ENCODE measurements around the gene STIMATE. TPM values are rescaled to one million over a fixed set of nuclear protein-coding genes. Genes with fewer than 3 reads are reported as not detected.

The STIMATE gene
- total and polyA plus RNA-seq, 5 donors from 2014 or later: 10.7 to 87.7 (median 12.9) TPM

DNA sequence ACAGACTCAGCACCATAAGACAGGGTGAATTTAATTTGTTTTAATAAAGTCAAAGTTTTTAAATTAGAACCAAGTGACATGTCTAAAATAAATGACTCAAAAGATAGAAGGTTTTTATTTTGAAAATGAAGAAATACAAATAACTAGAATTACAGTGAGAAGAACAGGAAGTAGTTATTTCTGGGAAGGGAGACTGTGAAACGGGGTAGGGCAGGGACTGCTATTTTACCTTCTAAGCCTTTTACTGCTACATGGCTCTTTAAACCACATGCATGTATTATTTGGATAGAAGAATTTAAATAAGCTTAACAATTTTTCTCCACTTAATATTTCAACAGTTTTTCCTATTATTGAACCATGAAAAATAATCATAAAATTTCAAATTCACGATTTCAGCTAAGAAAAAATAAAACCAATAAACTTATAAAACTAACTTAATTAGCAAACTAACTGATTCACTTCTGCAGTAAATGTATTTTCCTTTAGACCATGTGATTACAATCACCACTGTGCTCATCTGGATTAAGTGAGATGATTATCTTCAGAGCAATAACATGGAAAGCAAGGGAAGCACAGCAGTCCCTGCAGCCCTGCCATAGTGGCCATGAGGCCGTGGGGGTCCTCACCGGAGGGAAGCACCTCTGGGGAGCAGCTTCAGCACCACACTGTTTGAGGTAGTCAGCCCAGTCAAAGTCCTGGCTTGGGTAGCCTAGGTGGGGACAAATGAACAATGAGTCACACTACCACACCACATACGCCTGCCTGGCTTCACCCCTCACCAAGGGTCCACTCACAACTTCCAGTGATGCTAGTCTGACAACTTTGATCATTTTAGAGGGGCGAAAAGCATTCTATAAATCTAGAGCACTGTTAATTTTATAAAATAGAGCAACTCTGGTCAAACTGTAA lies 28.3 kb upstream of the STIMATE start:
- Histone ChIP-seq H3K27ac (ENCODE audit: insufficient read depth, low read length, poor library complexity, severe bottlenecking) (no peak overlapping the region), H3K9me3 (ENCODE audit: control insufficient read depth in 2 of 2, low read length in 2 of 2) (no peaks in the 10 kb centered on the region), H3K27me3 (ENCODE audit: control insufficient read depth, insufficient read depth, low read length) (no peaks in the 10 kb centered on the region), H3K4me3 (ENCODE audit: low read depth, low read length) (no peak overlapping the region), H3K4me1 (ENCODE audit: control insufficient read depth, insufficient read depth, low read length, poor library complexity, severe bottlenecking) (no peaks in the 10 kb centered on the region), H3K36me3 (ENCODE audit: control insufficient read depth, insufficient read depth, low read length) (peaks cover 35% of the 10 kb centered on the region)
- Mint-ChIP-seq H3K9me3 (no peaks in the 10 kb centered on the region), H3K36me3 (peaks cover 39% of the 10 kb centered on the region), H3K4me1 (peaks cover 11 to 31% (median 18%) of the 10 kb centered on the region in 4 donors), H3K4me3 (no peak overlapping the region), H3K27me3 (no peaks in the 10 kb centered on the region), H3K27ac (peak overlapping the region in 1 of 3 donors; percentile 59)
- ATAC-seq (ENCODE audit: low read depth in 2 of 2) (peak; percentile 50 to 60), DNase-seq (peak in 1 of 3 donors; percentile 75)

DNA sequence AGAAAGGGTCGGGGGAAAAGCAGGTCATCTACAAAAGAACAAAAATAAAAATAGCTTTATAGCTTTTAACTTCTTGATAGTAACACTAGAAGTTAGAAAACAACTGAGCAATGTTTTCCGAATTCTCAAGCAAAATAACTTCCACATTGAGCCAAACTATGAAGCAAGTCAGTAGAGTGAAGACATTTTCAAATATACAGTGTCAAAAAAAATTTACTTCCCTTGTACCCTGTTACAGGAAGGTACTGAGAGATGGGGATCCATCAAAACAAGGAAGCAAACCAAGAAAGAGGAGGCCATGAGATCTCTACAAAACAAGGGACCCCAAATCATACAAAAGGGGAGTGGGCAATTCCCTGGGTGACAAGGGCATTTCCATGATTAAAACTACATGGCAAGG lies 26.6 kb upstream of the STIMATE start:
- H3K36me3 Mint-ChIP-seq: peaks cover 48% of the 10 kb centered on the region
- H3K27ac Mint-ChIP-seq: peak overlapping the region in 1 of 3 donors; percentile 0
- ATAC-seq (ENCODE audit: low read depth in 2 of 2): no peak

DNA sequence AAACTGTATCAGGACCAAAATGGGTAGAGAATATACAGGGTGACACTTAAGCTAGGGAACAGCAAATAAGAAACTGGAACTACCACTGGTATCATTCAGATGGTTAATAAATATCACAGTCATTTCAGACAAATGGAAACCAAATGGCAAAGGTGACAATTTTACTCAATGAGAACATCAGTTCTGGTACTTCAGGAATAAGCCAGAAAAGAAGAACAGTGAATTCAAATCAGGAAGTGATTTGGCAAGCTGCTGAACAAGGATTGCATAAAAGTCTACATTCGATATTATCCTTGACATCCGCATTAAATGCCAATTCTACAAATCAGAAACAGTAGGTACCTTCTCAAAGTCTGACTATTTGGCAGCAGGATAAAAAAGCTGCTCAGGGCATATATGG lies 23.5 kb upstream of the STIMATE start:
- DNase-seq: no peak
- Mint-ChIP-seq H3K4me3 (no peak overlapping the region), H3K27me3 (no peaks in the 10 kb centered on the region), H3K9me3 (no peaks in the 10 kb centered on the region), H3K36me3 (peaks cover 54% of the 10 kb centered on the region), H3K4me1 (peaks cover 11 to 23% (median 15%) of the 10 kb centered on the region in 4 donors), H3K27ac (peak overlapping the region in 1 of 3 donors; percentile 41)
- peaks cover 52% of the 10 kb centered on the region for H3K36me3 ChIP-seq (ENCODE audit: control insufficient read depth, insufficient read depth, low read length)
- H3K4me1 ChIP-seq (ENCODE audit: control insufficient read depth, insufficient read depth, low read length, poor library complexity, severe bottlenecking): no peaks in the 10 kb centered on the region
- H3K9me3 ChIP-seq (ENCODE audit: control insufficient read depth in 2 of 2, low read length in 2 of 2): no peaks in the 10 kb centered on the region
- no peaks in the 10 kb centered on the region for H3K27me3 ChIP-seq (ENCODE audit: control insufficient read depth, insufficient read depth, low read length)
- no peak for ATAC-seq (ENCODE audit: low read depth in 2 of 2)
- H3K4me3 ChIP-seq (ENCODE audit: low read depth, low read length): no peak overlapping the region
- H3K27ac ChIP-seq (ENCODE audit: insufficient read depth, low read length, poor library complexity, severe bottlenecking): no peak overlapping the region

More for the DNA sequence above, 26.6 kb upstream of the STIMATE start:
- no peak overlapping the region for H3K4me3 ChIP-seq (ENCODE audit: low read depth, low read length)
- Mint-ChIP-seq H3K9me3 (no peaks in the 10 kb centered on the region), H3K4me3 (no peak overlapping the region), H3K27me3 (no peaks in the 10 kb centered on the region), H3K4me1 (peaks cover 11 to 31% (median 18%) of the 10 kb centered on the region in 4 donors)
- H3K27me3 ChIP-seq (ENCODE audit: control insufficient read depth, insufficient read depth, low read length): no peaks in the 10 kb centered on the region
- peaks cover 38% of the 10 kb centered on the region for H3K36me3 ChIP-seq (ENCODE audit: control insufficient read depth, insufficient read depth, low read length)
- DNase-seq: no peak
- H3K4me1 ChIP-seq (ENCODE audit: control insufficient read depth, insufficient read depth, low read length, poor library complexity, severe bottlenecking): no peaks in the 10 kb centered on the region
- no peaks in the 10 kb centered on the region for H3K9me3 ChIP-seq (ENCODE audit: control insufficient read depth in 2 of 2, low read length in 2 of 2)
- H3K27ac ChIP-seq (ENCODE audit: insufficient read depth, low read length, poor library complexity, severe bottlenecking): no peak overlapping the region

DNA sequence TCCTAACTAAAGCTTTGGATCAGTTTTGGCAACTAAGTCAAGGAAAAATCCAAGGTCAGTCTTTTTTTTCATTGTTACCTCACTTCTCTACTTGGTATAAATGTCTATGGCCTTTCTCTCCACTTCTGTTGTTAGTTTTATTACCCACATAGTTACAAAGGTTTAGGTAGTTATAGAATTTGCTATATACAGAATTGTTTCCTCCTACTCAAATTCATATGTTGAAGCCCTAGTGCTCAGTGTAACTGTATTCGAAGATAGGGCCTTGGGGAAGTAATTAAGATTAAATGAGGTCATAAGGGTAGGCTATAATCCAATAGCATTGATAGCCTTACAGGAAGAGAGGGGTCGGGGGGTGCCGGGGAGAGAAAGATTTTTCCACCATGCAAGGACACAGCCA lies 19.7 kb upstream of the STIMATE start:
- DNase-seq (no peak), ATAC-seq (ENCODE audit: low read depth in 2 of 2) (no peak)
- Histone ChIP-seq H3K36me3 (ENCODE audit: control insufficient read depth, insufficient read depth, low read length) (peaks cover 71% of the 10 kb centered on the region), H3K27me3 (ENCODE audit: control insufficient read depth, insufficient read depth, low read length) (no peaks in the 10 kb centered on the region), H3K4me1 (ENCODE audit: control insufficient read depth, insufficient read depth, low read length, poor library complexity, severe bottlenecking) (no peaks in the 10 kb centered on the region), H3K4me3 (ENCODE audit: low read depth, low read length) (no peak overlapping the region), H3K9me3 (ENCODE audit: control insufficient read depth in 2 of 2, low read length in 2 of 2) (no peaks in the 10 kb centered on the region), H3K27ac (ENCODE audit: insufficient read depth, low read length, poor library complexity, severe bottlenecking) (no peak overlapping the region)
- Mint-ChIP-seq H3K4me3 (no peak overlapping the region), H3K9me3 (no peaks in the 10 kb centered on the region), H3K27me3 (no peaks in the 10 kb centered on the region), H3K4me1 (peaks cover under 1 to 5% (median 4%) of the 10 kb centered on the region in 4 donors), H3K27ac (no peak overlapping the region), H3K36me3 (peaks cover 44% of the 10 kb centered on the region)

DNA sequence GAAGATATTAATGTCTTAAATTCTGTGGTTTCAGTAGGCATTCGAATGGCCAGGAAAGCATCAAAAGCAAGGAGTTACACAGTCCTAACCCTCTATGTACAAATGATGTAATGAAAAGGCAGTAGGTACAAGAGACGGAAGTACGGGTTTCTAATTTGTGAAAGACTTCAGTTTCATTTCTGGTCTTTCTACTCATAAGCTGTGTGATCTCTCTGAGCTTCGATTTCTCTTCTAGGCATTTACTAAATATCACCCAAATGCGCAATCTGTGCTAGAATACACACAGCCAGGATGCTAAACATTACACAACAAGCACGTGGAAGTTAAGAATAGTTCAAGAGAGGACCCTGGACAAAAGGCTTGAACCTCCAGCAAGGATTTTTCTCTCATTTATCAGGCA lies 17.9 kb upstream of the STIMATE start:
- peaks cover 37% of the 10 kb centered on the region for H3K36me3 Mint-ChIP-seq
- H3K9me3 Mint-ChIP-seq: no peaks in the 10 kb centered on the region
- H3K4me1 Mint-ChIP-seq: peaks cover 0 to 3% (median 0%) of the 10 kb centered on the region in 4 donors
- DNase-seq (no peak), ATAC-seq (ENCODE audit: low read depth in 2 of 2) (peak in 1 of 2 donors; percentile 28)
- H3K27me3 Mint-ChIP-seq: no peaks in the 10 kb centered on the region
- Histone ChIP-seq H3K4me3 (ENCODE audit: low read depth, low read length) (no peak overlapping the region), H3K27ac (ENCODE audit: insufficient read depth, low read length, poor library complexity, severe bottlenecking) (no peak overlapping the region), H3K36me3 (ENCODE audit: control insufficient read depth, insufficient read depth, low read length) (peaks cover 64% of the 10 kb centered on the region), H3K27me3 (ENCODE audit: control insufficient read depth, insufficient read depth, low read length) (no peaks in the 10 kb centered on the region), H3K9me3 (ENCODE audit: control insufficient read depth in 2 of 2, low read length in 2 of 2) (no peaks in the 10 kb centered on the region), H3K4me1 (ENCODE audit: control insufficient read depth, insufficient read depth, low read length, poor library complexity, severe bottlenecking) (no peaks in the 10 kb centered on the region)
- peak overlapping the region in 1 of 4 donors; percentile 13 for H3K4me3 Mint-ChIP-seq
- H3K27ac Mint-ChIP-seq: no peak overlapping the region

DNA sequence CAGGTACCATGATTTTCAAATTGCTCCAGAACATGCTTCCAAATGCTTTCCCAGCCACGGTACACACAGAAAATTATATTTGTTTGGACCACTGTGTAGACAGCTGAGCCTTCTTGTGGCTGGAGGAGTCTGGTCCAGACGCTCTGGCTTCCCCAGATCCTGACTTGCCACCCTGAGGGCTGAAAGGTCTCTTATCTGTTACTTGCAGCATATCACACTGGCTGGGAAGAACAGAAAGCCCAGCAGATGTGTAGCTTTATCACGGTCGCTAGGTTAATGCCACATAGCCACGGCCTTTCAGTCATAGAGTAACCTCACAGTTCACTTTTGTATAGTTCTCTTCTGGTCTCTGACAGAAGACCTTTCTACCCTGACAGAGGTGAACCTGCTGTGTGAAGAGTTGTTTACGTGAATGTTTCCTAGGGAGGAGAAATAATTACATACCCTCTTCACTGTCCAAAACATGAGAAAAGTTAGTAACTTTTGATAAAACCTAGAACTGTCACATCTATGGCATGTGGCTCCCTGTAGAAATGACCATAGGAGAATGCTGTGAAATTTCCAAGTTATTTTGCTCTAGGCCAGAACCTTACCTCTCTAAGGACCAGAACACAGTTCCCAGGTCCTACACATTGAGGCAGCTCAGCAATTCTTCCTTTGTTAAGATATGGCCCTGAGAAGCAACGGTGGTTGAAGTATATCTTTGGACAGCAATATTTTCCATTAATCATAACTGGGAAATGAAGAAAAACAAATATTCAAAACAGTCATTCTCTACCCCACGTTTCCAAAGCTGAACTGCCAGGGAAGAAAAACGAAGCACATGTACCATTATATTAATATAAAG lies 15.8 kb upstream of the STIMATE start:
- no peaks in the 10 kb centered on the region for H3K27me3 Mint-ChIP-seq
- H3K36me3 Mint-ChIP-seq: peaks cover 26% of the 10 kb centered on the region
- peak overlapping the region in 1 of 3 donors; percentile 38 for H3K27ac Mint-ChIP-seq

DNA sequence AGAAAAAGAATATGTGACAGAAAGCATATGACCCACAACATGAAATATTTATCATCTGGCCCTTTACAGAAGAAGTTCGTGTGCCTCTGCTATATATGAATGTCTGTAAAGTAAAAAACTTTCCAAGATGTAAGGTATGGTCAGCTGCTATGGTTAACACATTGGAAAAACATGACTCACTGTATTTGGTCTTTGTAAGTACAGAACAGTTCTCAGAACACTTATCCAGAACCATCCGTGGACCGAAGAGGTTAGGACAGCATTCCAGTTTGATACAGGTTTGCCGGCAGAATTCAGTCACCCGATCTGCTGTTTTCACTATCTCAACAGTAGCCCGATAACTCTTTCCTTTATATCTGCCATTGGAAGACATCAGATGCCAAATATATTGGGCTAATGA lies 13.5 kb upstream of the STIMATE start:
- Mint-ChIP-seq H3K4me1 (peaks cover 0 to 3% (median 0%) of the 10 kb centered on the region in 4 donors), H3K4me3 (no peak overlapping the region), H3K36me3 (peaks cover 17% of the 10 kb centered on the region), H3K9me3 (no peaks in the 10 kb centered on the region), H3K27me3 (no peaks in the 10 kb centered on the region), H3K27ac (no peak overlapping the region)
- ATAC-seq (ENCODE audit: low read depth in 2 of 2) (no peak), DNase-seq (no peak)
- H3K4me1 ChIP-seq (ENCODE audit: control insufficient read depth, insufficient read depth, low read length, poor library complexity, severe bottlenecking): no peaks in the 10 kb centered on the region
- H3K9me3 ChIP-seq (ENCODE audit: control insufficient read depth in 2 of 2, low read length in 2 of 2): no peaks in the 10 kb centered on the region
- H3K27ac ChIP-seq (ENCODE audit: insufficient read depth, low read length, poor library complexity, severe bottlenecking): no peak overlapping the region
- H3K4me3 ChIP-seq (ENCODE audit: low read depth, low read length): no peak overlapping the region
- no peaks in the 10 kb centered on the region for H3K27me3 ChIP-seq (ENCODE audit: control insufficient read depth, insufficient read depth, low read length)
- peaks cover 46% of the 10 kb centered on the region for H3K36me3 ChIP-seq (ENCODE audit: control insufficient read depth, insufficient read depth, low read length)

More for the DNA sequence above, 15.8 kb upstream of the STIMATE start:
- Histone ChIP-seq H3K4me1 (ENCODE audit: control insufficient read depth, insufficient read depth, low read length, poor library complexity, severe bottlenecking) (no peaks in the 10 kb centered on the region), H3K9me3 (ENCODE audit: control insufficient read depth in 2 of 2, low read length in 2 of 2) (no peaks in the 10 kb centered on the region), H3K27ac (ENCODE audit: insufficient read depth, low read length, poor library complexity, severe bottlenecking) (no peak overlapping the region), H3K27me3 (ENCODE audit: control insufficient read depth, insufficient read depth, low read length) (no peaks in the 10 kb centered on the region), H3K4me3 (ENCODE audit: low read depth, low read length) (no peak overlapping the region), H3K36me3 (ENCODE audit: control insufficient read depth, insufficient read depth, low read length) (peaks cover 51% of the 10 kb centered on the region)
- Mint-ChIP-seq H3K4me1 (peaks cover 0 to 3% (median 0%) of the 10 kb centered on the region in 4 donors), H3K4me3 (no peak overlapping the region), H3K9me3 (no peaks in the 10 kb centered on the region)
- ATAC-seq (ENCODE audit: low read depth in 2 of 2) (no peak), DNase-seq (no peak)

Measured in CD4-positive, CD25-positive, alpha-beta regulatory T cell (primary cell).